ENCODE measurements around the gene MIER1.

MIER1 gene

GRCh38 chr1:67001682-67002425 lies 77.1 kb downstream of the MIER1 start:
- Mint-ChIP-seq H3K27ac (no peak overlapping the region), H3K27me3 (no peaks in the 10 kb centered on the region), H3K4me1 (ENCODE audit: low read depth) (peaks cover 13% of the 10 kb centered on the region), H3K9me3 (no peaks in the 10 kb centered on the region), H3K36me3 (ENCODE audit: low read depth) (peaks cover 43% of the 10 kb centered on the region), H3K4me3 (no peak overlapping the region)

GRCh38 chr1:67004176-67004575 lies 79.4 kb downstream of the MIER1 start:
- Mint-ChIP-seq H3K4me1 (ENCODE audit: low read depth) (peaks cover 3% of the 10 kb centered on the region), H3K36me3 (ENCODE audit: low read depth) (peaks cover 44% of the 10 kb centered on the region), H3K4me3 (no peak overlapping the region), H3K27ac (no peak overlapping the region), H3K9me3 (no peaks in the 10 kb centered on the region), H3K27me3 (no peaks in the 10 kb centered on the region)

GRCh38 chr1:67005068-67005467 lies 80.3 kb downstream of the MIER1 start:
- no peaks in the 10 kb centered on the region for H3K27me3 Mint-ChIP-seq
- H3K36me3 Mint-ChIP-seq (ENCODE audit: low read depth) = peaks cover 48% of the 10 kb centered on the region
- H3K4me1 Mint-ChIP-seq (ENCODE audit: low read depth) = no peaks in the 10 kb centered on the region
- no peaks in the 10 kb centered on the region for H3K9me3 Mint-ChIP-seq
- H3K27ac Mint-ChIP-seq = no peak overlapping the region
- no peak overlapping the region for H3K4me3 Mint-ChIP-seq

- H3K9me3 Mint-ChIP-seq = no peaks in the 10 kb centered on the region
- H3K36me3 Mint-ChIP-seq (ENCODE audit: low read depth) = peaks cover 54% of the 10 kb centered on the region
- H3K27ac Mint-ChIP-seq = no peak overlapping the region
- peaks cover 9% of the 10 kb centered on the region for H3K4me1 Mint-ChIP-seq (ENCODE audit: low read depth)
- no peak overlapping the region for H3K4me3 Mint-ChIP-seq
- H3K27me3 Mint-ChIP-seq = no peaks in the 10 kb centered on the region
Measured at GRCh38 chr1:67009792-67010191, 85.0 kb downstream of the MIER1 start.

GRCh38 chr1:67013573-67013972 lies 88.8 kb downstream of the MIER1 start:
- Mint-ChIP-seq H3K4me3 (no peak overlapping the region), H3K4me1 (ENCODE audit: low read depth) (peaks cover 9% of the 10 kb centered on the region), H3K9me3 (no peaks in the 10 kb centered on the region), H3K27me3 (no peaks in the 10 kb centered on the region), H3K27ac (peak overlapping the region; percentile 68), H3K36me3 (ENCODE audit: low read depth) (peaks cover 58% of the 10 kb centered on the region)

GRCh38 chr1:67018574-67018973 lies 93.8 kb downstream of the MIER1 start:
- Mint-ChIP-seq H3K36me3 (ENCODE audit: low read depth) (peaks cover 63% of the 10 kb centered on the region), H3K27ac (no peak overlapping the region), H3K27me3 (no peaks in the 10 kb centered on the region), H3K4me1 (ENCODE audit: low read depth) (peaks cover 12% of the 10 kb centered on the region), H3K4me3 (no peak overlapping the region), H3K9me3 (no peaks in the 10 kb centered on the region)

- Mint-ChIP-seq H3K27me3 (no peaks in the 10 kb centered on the region), H3K9me3 (no peaks in the 10 kb centered on the region), H3K4me3 (no peak overlapping the region), H3K27ac (no peak overlapping the region), H3K36me3 (ENCODE audit: low read depth) (peaks cover 58% of the 10 kb centered on the region), H3K4me1 (ENCODE audit: low read depth) (peaks cover 7% of the 10 kb centered on the region)
Measured at GRCh38 chr1:67019121-67019520, 94.3 kb downstream of the MIER1 start.

GRCh38 chr1:67019600-67020136 lies 94.9 kb downstream of the MIER1 start:
- H3K27ac Mint-ChIP-seq = no peak overlapping the region
- H3K4me3 Mint-ChIP-seq = no peak overlapping the region
- no peaks in the 10 kb centered on the region for H3K9me3 Mint-ChIP-seq
- peaks cover 61% of the 10 kb centered on the region for H3K36me3 Mint-ChIP-seq (ENCODE audit: low read depth)
- no peaks in the 10 kb centered on the region for H3K27me3 Mint-ChIP-seq
- H3K4me1 Mint-ChIP-seq (ENCODE audit: low read depth) = peaks cover 6% of the 10 kb centered on the region

GRCh38 chr1:67020304-67020703 lies 95.5 kb downstream of the MIER1 start:
- Mint-ChIP-seq H3K4me1 (ENCODE audit: low read depth) (peaks cover 6% of the 10 kb centered on the region), H3K27me3 (no peaks in the 10 kb centered on the region), H3K9me3 (no peaks in the 10 kb centered on the region), H3K36me3 (ENCODE audit: low read depth) (peaks cover 67% of the 10 kb centered on the region), H3K4me3 (no peak overlapping the region), H3K27ac (no peak overlapping the region)

GRCh38 chr1:67020765-67021164 lies 96.0 kb downstream of the MIER1 start:
- Mint-ChIP-seq H3K9me3 (no peaks in the 10 kb centered on the region), H3K27me3 (no peaks in the 10 kb centered on the region), H3K36me3 (ENCODE audit: low read depth) (peaks cover 66% of the 10 kb centered on the region), H3K27ac (no peak overlapping the region), H3K4me3 (no peak overlapping the region), H3K4me1 (ENCODE audit: low read depth) (peaks cover 6% of the 10 kb centered on the region)

- no peaks in the 10 kb centered on the region for H3K9me3 Mint-ChIP-seq
- no peak overlapping the region for H3K4me3 Mint-ChIP-seq
- H3K27me3 Mint-ChIP-seq = no peaks in the 10 kb centered on the region
- no peak overlapping the region for H3K27ac Mint-ChIP-seq
- H3K4me1 Mint-ChIP-seq (ENCODE audit: low read depth) = no peaks in the 10 kb centered on the region
- H3K36me3 Mint-ChIP-seq (ENCODE audit: low read depth) = peaks cover 50% of the 10 kb centered on the region
Measured at GRCh38 chr1:67029472-67029871, 104.7 kb downstream of the MIER1 start.

- Mint-ChIP-seq H3K27ac (no peak overlapping the region), H3K9me3 (no peaks in the 10 kb centered on the region), H3K36me3 (ENCODE audit: low read depth) (peaks cover 61% of the 10 kb centered on the region)
Measured at GRCh38 chr1:67031121-67031858, 106.5 kb downstream of the MIER1 start.

GRCh38 chr1:67031859-67032247 lies 107.1 kb downstream of the MIER1 start:
- H3K9me3 Mint-ChIP-seq = no peaks in the 10 kb centered on the region
- no peak overlapping the region for H3K4me3 Mint-ChIP-seq
- no peaks in the 10 kb centered on the region for H3K27me3 Mint-ChIP-seq
- no peak overlapping the region for H3K27ac Mint-ChIP-seq
- H3K36me3 Mint-ChIP-seq (ENCODE audit: low read depth) = peaks cover 63% of the 10 kb centered on the region
- no peaks in the 10 kb centered on the region for H3K4me1 Mint-ChIP-seq (ENCODE audit: low read depth)

More at GRCh38 chr1:67031121-67031858, 106.5 kb downstream of the MIER1 start:
- Mint-ChIP-seq H3K4me3 (no peak overlapping the region), H3K4me1 (ENCODE audit: low read depth) (no peaks in the 10 kb centered on the region), H3K27me3 (no peaks in the 10 kb centered on the region)

All from stimulated activated naive CD8-positive, alpha-beta T cell treated with anti-CD3 and anti-CD28 coated beads, Interleukin-15, Interleukin-2, amounts not matched to agents 100 ng/mL and 50 ng/mL, for 24 hours (primary cell).